Left lung (tissue), 10 donors: ENCODE results near the gene DMPK. TPM values are rescaled to one million over a fixed set of nuclear protein-coding genes. Genes with fewer than 3 reads are reported as not detected.
A peak's percentile ranks its signal among the peaks of the same experiment; 100 is the strongest.

Experiments
- ATAC-seq: fragments of 200-7000 bp; cut with Tn5 transposase; one replicate; pipeline ENCODE4 v1.9.1; 2020; ENCODE audit warnings: moderate library complexity
- DNase-seq, 4 donors: peaks; one replicate each; pipeline ENCODE4 v3.0.0-alpha.2; 2013 to 2020
- H3K27ac ChIP-seq, 2 donors: fragments of 200-600 bp; sonication (generic) in 1 of 2; one replicate each; pipeline versions ENCODE4 v1.5.0 to v1.8.0; 2020 to 2021
- H3K27me3 ChIP-seq, 2 donors: fragments of 200-600 bp; sonication (generic) in 1 of 2; one replicate each; pipeline versions ENCODE4 v1.5.0 to v1.8.0; 2020 to 2021
- H3K36me3 ChIP-seq, 2 donors: fragments of 200-600 bp; sonication (generic) in 1 of 2; one replicate each; pipeline versions ENCODE4 v1.5.0 to v1.8.0; 2020 to 2021
- H3K4me1 ChIP-seq, 2 donors: fragments of 200-600 bp; one replicate each; pipeline ENCODE4 v1.8.0; 2021
- H3K4me3 ChIP-seq, 2 donors: fragments of 200-600 bp; sonication (generic) in 1 of 2; one replicate each; pipeline versions ENCODE4 v1.5.0 to v1.8.0; 2020 to 2021; ENCODE audit warnings: mild to moderate bottlenecking in 1 of 2
- H3K9me3 ChIP-seq, 2 donors: fragments of 200-600 bp; sonication (generic) in 1 of 2; one replicate each; pipeline versions ENCODE4 v1.5.0 to v1.8.0; 2020 to 2021
- CTCF ChIP-seq, 2 donors: fragments of 200-600 bp; sonication (generic) in 1 of 2; IDR thresholded peaks; one replicate each; pipeline versions ENCODE4 v1.5.0 to v1.8.0; 2021; ENCODE audit warnings: antibody characterized with exemption in 2 of 2
- intact Hi-C, 2 donors: fragments of 100-400 bp; cut with DNase I; formaldehyde crosslinking; loops; one replicate each; pipeline versions ENCODE4 v1.11.2 to v1.14.2; 2022
- polyA plus RNA-seq, 6 donors: library from polyadenylated mRNA; unstranded; fragments of 120-200 nt; gene quantifications; one replicate each; pipeline ENCODE4 v1.2.1, GENCODE V29; 2013; ENCODE audit not compliant: insufficient read length in 6 of 6
- total RNA-seq, 2 donors: library from RNA; stranded (reverse); fragmentation: NEBNext Ultra II Directional; extraction: Animal tissue kit (Norgen Biotek cat#: 25700); gene quantifications; one replicate each; pipeline ENCODE4 v1.2.1, GENCODE V29; 2021
- donor health status: DM: no; HTN: yes; CAD: no.
- donor health status: DM: no; HTN: no; CAD: no.

DMPK gene
- total and polyA plus RNA-seq, 8 donors: 44.6 to 81.7 (median 58.6) TPM

- Histone ChIP-seq H3K27me3 (peaks cover 0 to 84% of the 10 kb centered on the region in 2 donors), H3K27ac (no peak overlapping the region), H3K4me3 (no peak overlapping the region), H3K9me3 (no peaks in the 10 kb centered on the region), H3K36me3 (no peaks in the 10 kb centered on the region), H3K4me1 (peaks cover 12 to 23% of the 10 kb centered on the region in 2 donors)
- intact Hi-C loops: no loop called here
- no peak for DNase-seq
- TF ChIP-seq CTCF (IDR thresholded peaks at IDR 0.05): no peak
- no peak for ATAC-seq
These were observed 19.2 kb downstream of the DMPK start for GRCh38 chr19:45762870-45763631.

GRCh38 chr19:45761714-45762113 is 20.6 kb downstream of the DMPK start:
- ATAC-seq: no peak
- H3K4me1 ChIP-seq: peaks cover 9 to 10% of the 10 kb centered on the region in 2 donors
- intact Hi-C loops: no loop called here
- TF ChIP-seq CTCF (IDR thresholded peaks at IDR 0.05): no peak
- peaks cover 0 to 73% of the 10 kb centered on the region in 2 donors for H3K27me3 ChIP-seq
- H3K27ac ChIP-seq: no peak overlapping the region
- H3K4me3 ChIP-seq: no peak overlapping the region
- H3K9me3 ChIP-seq: no peaks in the 10 kb centered on the region
- H3K36me3 ChIP-seq: no peaks in the 10 kb centered on the region
- DNase-seq: peak in 1 of 4 donors; percentile 65

- Histone ChIP-seq H3K4me1 (no peaks in the 10 kb centered on the region), H3K27me3 (peaks cover 0 to 49% of the 10 kb centered on the region in 2 donors), H3K27ac (no peak overlapping the region), H3K36me3 (no peaks in the 10 kb centered on the region), H3K4me3 (no peak overlapping the region), H3K9me3 (no peaks in the 10 kb centered on the region)
- intact Hi-C loops: no loop called here
- no peak for TF ChIP-seq CTCF (IDR thresholded peaks at IDR 0.05)
- ATAC-seq: no peak
- DNase-seq: no peak
These were observed 23.4 kb downstream of the DMPK start for GRCh38 chr19:45758921-45759320.

GRCh38 chr19:45757695-45758094 is 24.6 kb downstream of the DMPK start:
- Histone ChIP-seq H3K9me3 (no peaks in the 10 kb centered on the region), H3K4me3 (no peak overlapping the region), H3K36me3 (no peaks in the 10 kb centered on the region), H3K27ac (no peak overlapping the region), H3K4me1 (no peaks in the 10 kb centered on the region), H3K27me3 (peaks cover 0 to 37% of the 10 kb centered on the region in 2 donors)
- intact Hi-C loops: no loop called here
- TF ChIP-seq CTCF (IDR thresholded peaks at IDR 0.05): no peak
- DNase-seq (no peak), ATAC-seq (no peak)

- H3K27ac ChIP-seq: no peak overlapping the region
- no peak overlapping the region for H3K4me3 ChIP-seq
- H3K27me3 ChIP-seq: peaks cover 0 to 13% of the 10 kb centered on the region in 2 donors
- TF ChIP-seq CTCF (IDR thresholded peaks at IDR 0.05): no peak
- no peaks in the 10 kb centered on the region for H3K9me3 ChIP-seq
- no peaks in the 10 kb centered on the region for H3K4me1 ChIP-seq
- DNase-seq (no peak), ATAC-seq (no peak)
- intact Hi-C loops: no loop called here
- H3K36me3 ChIP-seq: no peaks in the 10 kb centered on the region
These were observed 28.0 kb downstream of the DMPK start for GRCh38 chr19:45754323-45754722.
